Naive thymus-derived CD8-positive, alpha-beta T cell (primary cell): ENCODE measurements around the gene CATSPER1. TPM values are rescaled to one million over a fixed set of nuclear protein-coding genes. Genes with fewer than 3 reads are reported as not detected.

Experiments used
- ATAC-seq, 2 donors: fragments of 150-1000 bp; cut with Tn5 transposase in 1 of 2; sonication (Bioruptor Pico), chemical (Tn5 transposase) in 1 of 2; 1 replicate in 1 of 2; 2 replicates in 1 of 2; pipeline ENCODE4 v1.10.0; 2021; ENCODE audit warnings: mild to moderate bottlenecking in 2 of 2, moderate library complexity in 2 of 2
- POLR2A ChIA-PET: fragments of 350-600 bp; sonication (Branson Sonifier 250); formaldehyde crosslinking; loops from one replicate; lab custom pipeline; 2021; ENCODE audit warnings: antibody characterized with exemption; lab: Charles Lee
- DNase-seq, 10 donors: peaks; one replicate each; pipeline versions ENCODE4 v3.0.0 to v3.0.0-alpha.2; 2020 to 2022
- H3K27ac Mint-ChIP-seq, 10 donors: one replicate each; pipeline ENCODE4 v1.8.0; 2020 to 2022; ENCODE audit warnings: mild to moderate bottlenecking in 10 of 10, mixed read lengths in 10 of 10, moderate library complexity in 4 of 10, inconsistent platforms in 1 of 10
- H3K27me3 Mint-ChIP-seq, 5 donors: one replicate each; pipeline ENCODE4 v1.8.0; 2021 to 2022; ENCODE audit warnings: mixed read lengths in 5 of 5
- H3K36me3 Mint-ChIP-seq, 3 donors: one replicate each; pipeline ENCODE4 v1.8.0; 2020 to 2022; ENCODE audit warnings: mixed read lengths in 3 of 3, mild to moderate bottlenecking in 2 of 3, inconsistent platforms in 1 of 3
- H3K4me1 Mint-ChIP-seq, 4 donors: one replicate each; pipeline ENCODE4 v1.8.0; 2021 to 2022; ENCODE audit warnings: mixed read lengths in 4 of 4
- H3K4me3 Mint-ChIP-seq, 10 donors: one replicate each; pipeline ENCODE4 v1.8.0; 2020 to 2022; ENCODE audit warnings: mild to moderate bottlenecking in 10 of 10, mixed read lengths in 10 of 10, moderate library complexity in 6 of 10, inconsistent platforms in 1 of 10
- H3K9me3 Mint-ChIP-seq, 9 donors: one replicate each; pipeline ENCODE4 v1.8.0; 2020 to 2022; ENCODE audit warnings: mixed read lengths in 9 of 9, mild to moderate bottlenecking in 3 of 9, inconsistent platforms in 1 of 9, moderate library complexity in 1 of 9
- polyA plus RNA-seq, 3 donors: library from polyadenylated mRNA; unstranded; fragments of 300-500 nt; fragmentation: Illumina TruSeq; gene quantifications; one replicate each; pipeline ENCODE4 v1.2.3, GENCODE V29; 2021
- total RNA-seq, 8 experiments: library from RNA in 2 of 8; stranded (reverse) in 2 of 8; gene quantifications; one replicate each; pipeline ENCODE4 v1.2.3 and lab custom pipeline; 2021 to 2026

CATSPER1 gene
- total and polyA plus RNA-seq, 5 experiments from 2014 or later: 0.11 TPM; not detected in 4

GRCh38 chr11:65982824-65983588 lies 43.3 kb downstream of the CATSPER1 start:
- DNase-seq (no peak), ATAC-seq (no peak)
- POLR2A ChIA-PET: interaction anchor here (1.4 kb wide), 1 partner anchor 9 kb away, joined by 3 read pairs; no protein-coding TSS in a partner anchor
- H3K27ac Mint-ChIP-seq: no peak overlapping the region
- H3K27me3 Mint-ChIP-seq: no peaks in the 10 kb centered on the region
- peaks cover 0 to 20% (median 4%) of the 10 kb centered on the region in 3 donors for H3K36me3 Mint-ChIP-seq
- no peak overlapping the region for H3K4me3 Mint-ChIP-seq
- no peaks in the 10 kb centered on the region for H3K9me3 Mint-ChIP-seq
- H3K4me1 Mint-ChIP-seq: no peaks in the 10 kb centered on the region

- POLR2A ChIA-PET: interaction anchor here (0.6 to 1.4 kb wide), 4 partner anchors 10 to 94 kb away, joined by 3 to 5 read pairs (median 4); partner anchors contain the start of gene FIBP
- no peaks in the 10 kb centered on the region for H3K4me1 Mint-ChIP-seq
- H3K4me3 Mint-ChIP-seq: no peak overlapping the region
- no peak for DNase-seq
- H3K27ac Mint-ChIP-seq: peak overlapping the region in 2 of 10 donors; percentile 53 to 81
- H3K9me3 Mint-ChIP-seq: no peaks in the 10 kb centered on the region
- peaks cover 0 to 25% (median 4%) of the 10 kb centered on the region in 3 donors for H3K36me3 Mint-ChIP-seq
- H3K27me3 Mint-ChIP-seq: no peaks in the 10 kb centered on the region
- no peak for ATAC-seq
These were observed 44.1 kb downstream of the CATSPER1 start for GRCh38 chr11:65981972-65982823.

GRCh38 chr11:65981101-65981740 lies 45.1 kb downstream of the CATSPER1 start:
- POLR2A ChIA-PET: interaction anchor here (0.9 to 1.3 kb wide), 3 partner anchors 9 to 97 kb away, joined by 4 to 5 read pairs (median 5); partner anchors contain the start of gene FIBP
- no peak overlapping the region for H3K4me3 Mint-ChIP-seq
- ATAC-seq (peak in 1 of 2 donors; percentile 8), DNase-seq (no peak)
- peak overlapping the region in 6 of 10 donors; percentile 33 to 86 (median 60) for H3K27ac Mint-ChIP-seq
- no peaks in the 10 kb centered on the region for H3K4me1 Mint-ChIP-seq
- no peaks in the 10 kb centered on the region for H3K27me3 Mint-ChIP-seq
- H3K36me3 Mint-ChIP-seq: peaks cover 0 to 34% (median 4%) of the 10 kb centered on the region in 3 donors
- no peaks in the 10 kb centered on the region for H3K9me3 Mint-ChIP-seq

DNA sequence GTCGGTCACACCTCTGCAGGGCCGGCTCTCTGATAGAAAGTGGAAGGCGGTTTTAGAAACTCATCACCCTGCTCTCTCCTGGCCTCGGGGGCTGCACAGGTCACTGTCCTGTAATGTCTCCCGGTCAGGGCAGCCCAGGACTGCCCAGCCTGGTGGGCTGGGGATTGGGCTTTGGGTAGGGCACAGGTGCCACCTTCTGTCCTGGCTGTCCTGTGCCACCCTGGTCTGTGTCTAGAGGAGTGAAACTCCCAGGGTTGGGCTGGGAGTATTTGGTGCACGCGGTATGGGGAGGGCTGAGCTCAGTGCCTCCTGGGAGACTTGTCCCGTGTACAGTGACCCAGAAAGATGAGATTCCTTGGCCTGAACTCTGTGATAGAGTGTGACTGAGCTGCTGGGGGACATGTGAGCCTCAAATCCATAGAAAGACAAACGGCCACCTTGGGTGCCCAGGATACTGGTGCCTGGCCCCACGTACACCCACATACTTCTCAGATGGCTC lies 47.0 kb downstream of the CATSPER1 start:
- H3K27ac Mint-ChIP-seq: peak overlapping the region in 5 of 10 donors; percentile 19 to 85 (median 63)
- H3K4me1 Mint-ChIP-seq: peaks cover 3 to 8% (median 5%) of the 10 kb centered on the region in 4 donors
- POLR2A ChIA-PET: interaction anchor here (1.2 to 1.7 kb wide), 2 partner anchors 91 to 121 kb away, joined by 3 to 5 read pairs; partner anchors contain the start of gene FIBP
- ATAC-seq (no peak), DNase-seq (no peak)
- H3K27me3 Mint-ChIP-seq: no peaks in the 10 kb centered on the region
- H3K9me3 Mint-ChIP-seq: no peaks in the 10 kb centered on the region
- H3K4me3 Mint-ChIP-seq: no peak overlapping the region
- peaks cover 0 to 49% (median 4%) of the 10 kb centered on the region in 3 donors for H3K36me3 Mint-ChIP-seq

DNA sequence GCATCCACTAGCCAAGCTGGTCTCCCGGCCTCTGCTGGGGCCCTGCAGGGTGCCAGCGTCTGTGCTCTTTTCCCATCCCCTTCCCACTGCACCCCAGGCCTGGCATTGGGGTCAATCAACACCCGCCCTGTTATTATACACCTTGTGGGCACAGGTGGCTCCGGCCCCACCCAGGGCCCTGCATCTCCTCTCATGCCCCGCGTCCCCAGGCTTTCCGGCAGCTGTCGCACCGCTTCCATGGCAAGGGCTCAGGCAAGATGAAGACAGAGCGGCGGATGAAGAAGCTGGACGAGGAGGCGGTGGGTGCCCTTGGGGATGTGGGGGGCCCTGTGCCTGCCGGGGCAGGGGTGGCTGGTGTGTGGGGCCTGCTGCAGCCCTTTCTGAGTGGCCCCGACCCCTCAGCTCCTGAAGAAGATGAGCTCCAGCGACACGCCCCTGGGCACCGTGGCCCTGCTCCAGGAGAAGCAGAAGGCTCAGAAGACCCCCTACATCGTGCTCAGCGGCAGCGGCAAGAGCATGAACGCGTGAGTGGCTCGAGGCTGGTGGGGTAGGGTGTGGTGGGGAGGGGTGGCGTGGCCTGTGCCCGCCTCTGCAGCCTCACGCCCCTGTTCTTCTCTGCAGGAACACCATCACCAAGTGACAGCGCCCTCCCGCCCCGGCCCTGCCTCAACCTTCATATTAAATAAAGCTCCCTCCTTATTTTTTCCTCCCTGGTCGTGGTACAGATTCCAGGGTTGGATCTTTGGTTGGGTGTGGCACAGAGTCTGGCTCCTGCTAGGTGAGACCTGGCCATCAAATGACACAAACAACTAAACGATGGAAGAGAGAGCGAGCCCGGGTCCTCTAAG lies 47.7 kb downstream of the CATSPER1 start:
- Mint-ChIP-seq H3K27me3 (no peaks in the 10 kb centered on the region), H3K4me3 (no peak overlapping the region), H3K4me1 (peaks cover 3 to 8% (median 5%) of the 10 kb centered on the region in 4 donors), H3K36me3 (peaks cover 0 to 54% (median 6%) of the 10 kb centered on the region in 3 donors), H3K9me3 (no peaks in the 10 kb centered on the region), H3K27ac (peak overlapping the region in 3 of 10 donors; percentile 40 to 76 (median 67))
- ATAC-seq (no peak), DNase-seq (peak in 1 of 10 donors; percentile 64)
- POLR2A ChIA-PET: interaction anchor here (0.6 to 1.7 kb wide), 4 partner anchors 19 to 292 kb away, joined by 3 to 5 read pairs (median 4); partner anchors contain the start of gene FIBP

DNA sequence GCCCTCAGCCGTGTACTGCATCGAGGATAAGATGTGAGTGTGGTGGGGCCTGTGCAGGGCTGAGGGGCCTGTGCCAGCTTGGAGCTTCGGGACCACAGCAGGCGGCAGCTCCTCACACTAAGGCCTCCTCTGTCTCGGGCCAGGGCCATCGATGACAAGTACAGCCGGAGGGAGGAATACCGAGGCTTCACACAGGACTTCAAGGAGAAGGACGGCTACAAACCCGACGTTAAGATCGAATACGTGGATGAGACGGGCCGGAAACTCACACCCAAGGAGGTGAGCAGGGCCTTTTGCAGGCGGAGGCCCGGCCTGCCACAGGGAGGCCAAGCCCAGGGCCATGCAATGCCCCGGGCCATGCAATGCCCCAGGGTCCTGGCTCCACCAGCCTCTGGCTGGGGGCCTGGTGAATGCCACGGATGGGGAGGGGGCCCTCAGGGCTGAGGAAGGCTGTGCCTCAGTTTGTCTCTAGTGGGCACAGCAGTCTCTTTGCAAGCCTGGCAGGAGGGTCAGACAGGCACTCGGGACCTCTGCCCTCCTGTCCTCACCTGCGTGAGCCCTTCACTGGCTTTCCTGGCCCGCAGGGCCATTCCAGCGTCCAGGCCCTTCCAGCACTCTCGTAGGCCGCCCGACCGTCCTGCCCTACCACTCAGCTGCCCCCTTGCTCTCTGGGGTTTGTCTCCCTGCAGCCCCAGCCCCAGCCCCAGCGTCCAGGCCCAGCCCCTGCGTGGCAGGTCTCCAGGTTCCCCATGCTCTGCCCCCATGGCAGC lies 48.5 kb downstream of the CATSPER1 start:
- ATAC-seq: no peak
- no peaks in the 10 kb centered on the region for H3K9me3 Mint-ChIP-seq
- H3K27me3 Mint-ChIP-seq: no peaks in the 10 kb centered on the region
- peaks cover 0 to 62% (median 6%) of the 10 kb centered on the region in 3 donors for H3K36me3 Mint-ChIP-seq
- H3K27ac Mint-ChIP-seq: peak overlapping the region in 1 of 10 donors; percentile 92
- H3K4me1 Mint-ChIP-seq: peaks cover 3 to 8% (median 5%) of the 10 kb centered on the region in 4 donors
- DNase-seq: no peak
- no peak overlapping the region for H3K4me3 Mint-ChIP-seq
- POLR2A ChIA-PET: interaction anchor here (0.6 to 1.7 kb wide), 4 partner anchors 18 to 291 kb away, joined by 3 to 4 read pairs (median 3); no protein-coding TSS in a partner anchor

DNA sequence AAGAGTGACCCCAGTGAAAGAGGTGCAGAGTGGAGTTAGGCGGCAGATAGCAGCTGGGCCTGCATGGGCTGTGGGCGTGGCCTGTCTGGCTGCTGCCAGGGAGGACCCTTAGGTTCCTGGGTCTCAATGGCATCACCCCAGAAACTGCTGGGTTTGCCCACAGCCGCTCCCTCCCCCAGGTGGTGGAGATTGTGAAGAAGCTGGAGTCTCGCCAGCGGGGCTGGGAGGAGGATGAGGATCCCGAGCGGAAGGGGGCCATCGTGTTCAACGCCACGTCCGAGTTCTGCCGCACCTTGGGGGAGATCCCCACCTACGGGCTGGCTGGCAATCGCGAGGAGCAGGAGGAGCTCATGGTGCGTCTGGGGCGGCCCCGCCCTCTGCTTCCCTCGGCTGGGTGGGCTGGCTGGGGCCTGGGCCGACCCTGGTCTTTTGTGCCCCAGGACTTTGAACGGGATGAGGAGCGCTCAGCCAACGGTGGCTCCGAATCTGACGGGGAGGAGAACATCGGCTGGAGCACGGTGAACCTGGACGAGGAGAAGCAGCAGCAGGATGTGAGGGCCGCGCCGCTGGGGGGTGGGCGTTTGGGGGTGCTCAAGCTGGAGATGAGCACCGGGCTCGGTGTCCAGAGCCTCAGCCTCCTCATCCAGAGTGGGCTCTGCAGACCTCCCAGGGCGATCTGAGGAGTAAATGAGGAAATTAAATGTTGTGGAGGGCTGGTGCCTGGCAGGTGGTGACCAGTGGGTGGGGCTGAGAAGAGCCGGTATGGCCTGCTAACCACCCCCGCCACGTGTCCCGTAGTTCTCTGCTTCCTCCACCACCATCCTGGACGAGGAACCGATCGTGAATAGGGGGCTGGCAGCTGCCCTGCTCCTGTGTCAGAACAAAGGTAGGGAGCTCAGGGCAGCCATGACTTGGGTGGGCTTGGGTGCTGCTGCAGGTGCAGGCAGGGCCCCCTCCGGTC lies 49.8 kb downstream of the CATSPER1 start:
- Mint-ChIP-seq H3K27ac (peak overlapping the region in 4 of 10 donors; percentile 34 to 92 (median 39)), H3K27me3 (no peaks in the 10 kb centered on the region), H3K4me1 (peaks cover 5 to 8% (median 7%) of the 10 kb centered on the region in 4 donors), H3K36me3 (peaks cover 0 to 73% (median 6%) of the 10 kb centered on the region in 3 donors), H3K9me3 (no peaks in the 10 kb centered on the region), H3K4me3 (no peak overlapping the region)
- ATAC-seq (no peak), DNase-seq (peak in 1 of 10 donors; percentile 59)
- POLR2A ChIA-PET: interaction anchor here (0.8 to 1.7 kb wide), 3 partner anchors 66 to 125 kb away, joined by 3 read pairs; no protein-coding TSS in a partner anchor

GRCh38 chr11:65975771-65976170 lies 50.5 kb downstream of the CATSPER1 start:
- peaks cover 0 to 73% (median 6%) of the 10 kb centered on the region in 3 donors for H3K36me3 Mint-ChIP-seq
- peak overlapping the region in 4 of 10 donors; percentile 7 to 92 (median 44) for H3K27ac Mint-ChIP-seq
- no peak overlapping the region for H3K4me3 Mint-ChIP-seq
- POLR2A ChIA-PET: interaction anchor here (0.7 to 0.8 kb wide), 3 partner anchors 14 to 763 kb away, joined by 3 to 6 read pairs (median 4); no protein-coding TSS in a partner anchor
- peaks cover 5 to 8% (median 7%) of the 10 kb centered on the region in 4 donors for H3K4me1 Mint-ChIP-seq
- no peaks in the 10 kb centered on the region for H3K9me3 Mint-ChIP-seq
- no peaks in the 10 kb centered on the region for H3K27me3 Mint-ChIP-seq
- no peak for ATAC-seq
- no peak for DNase-seq

DNA sequence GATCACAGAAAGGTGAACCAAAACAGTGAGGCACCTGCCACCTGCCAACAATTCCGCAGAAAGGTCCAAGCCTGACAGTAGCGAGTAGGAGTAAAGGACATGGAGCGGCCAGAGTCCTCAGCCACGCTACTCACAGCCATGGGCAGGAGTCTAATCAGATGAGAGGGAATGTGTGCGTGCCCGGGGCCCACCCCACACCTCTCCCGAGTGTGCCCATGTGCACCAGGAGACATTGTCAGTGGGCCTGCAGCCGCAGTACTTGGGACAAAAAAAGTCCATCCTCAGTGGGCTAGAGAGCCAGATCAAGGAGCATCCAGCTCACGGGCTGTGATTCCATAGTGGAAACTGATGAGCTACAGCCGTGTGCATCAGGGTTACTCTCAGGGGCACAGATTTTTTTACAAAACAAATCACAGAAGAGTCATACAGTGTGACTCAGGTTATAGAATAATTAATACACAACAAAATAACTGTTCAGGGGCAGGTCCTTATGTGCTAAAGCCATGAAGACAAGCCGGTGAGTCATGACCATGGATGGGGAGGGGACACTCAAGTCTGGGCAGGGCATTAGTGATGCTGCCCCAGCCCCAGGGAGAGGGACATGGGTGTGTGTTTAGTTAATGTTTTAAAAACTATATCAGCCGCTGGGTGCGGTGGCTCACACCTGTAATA lies 52.7 kb downstream of the CATSPER1 start:
- no peak overlapping the region for H3K27ac Mint-ChIP-seq
- H3K4me1 Mint-ChIP-seq: peaks cover 10 to 20% (median 16%) of the 10 kb centered on the region in 4 donors
- no peaks in the 10 kb centered on the region for H3K27me3 Mint-ChIP-seq
- DNase-seq (no peak), ATAC-seq (no peak)
- H3K36me3 Mint-ChIP-seq: peaks cover 0 to 79% (median 2%) of the 10 kb centered on the region in 3 donors
- no peaks in the 10 kb centered on the region for H3K9me3 Mint-ChIP-seq
- POLR2A ChIA-PET: interaction anchor here (1.3 kb wide), 1 partner anchor 8 kb away, joined by 5 read pairs; no protein-coding TSS in a partner anchor
- no peak overlapping the region for H3K4me3 Mint-ChIP-seq
